Body of pancreas (tissue), 4 donors: ENCODE results near the gene GLT8D1.

Source experiments
- CTCF ChIP-seq, 7 experiments: fragments of 450-650 bp in 4 of 7; fragments of 200-600 bp in 3 of 7; sonication (generic) in 3 of 7; IDR thresholded peaks; one replicate each; pipeline ENCODE4 v1.5.1; 2016 to 2019; ENCODE audit warnings: antibody characterized with exemption in 7 of 7
- POLR2A ChIP-seq, 3 donors: fragments of 450-650 bp; IDR thresholded peaks; one replicate each; pipeline ENCODE4 v1.6.1; 2016; ENCODE audit warnings: antibody characterized with exemption in 3 of 3, mild to moderate bottlenecking in 2 of 3

- TF ChIP-seq CTCF (IDR thresholded peaks at IDR 0.05) (no peak), POLR2A (IDR thresholded peaks at IDR 0.05) (no peak)
Measured at GRCh38 chr3:52693071-52693470, 12.5 kb downstream of the GLT8D1 start.
